ENCODE measurements around the gene RTN4R.

Gene RTN4R

GRCh38 chr22:20249797-20250354 is 18.2 kb downstream of the RTN4R start:
- no peak overlapping the region for H3K27ac ChIP-seq (ENCODE audit: low read depth, low read length, poor library complexity, severe bottlenecking)
- no peak overlapping the region for H3K4me3 ChIP-seq (ENCODE audit: low read depth, low read length, poor library complexity, severe bottlenecking)
- no peaks in the 10 kb centered on the region for H3K36me3 ChIP-seq (ENCODE audit: insufficient read depth, low read length)
- no peak overlapping the region for H2AFZ ChIP-seq (ENCODE audit: low read length)
- TF ChIP-seq CTCF (IDR thresholded peaks at IDR 0.05; ENCODE audit: low read length) (no peak), EZH2 (IDR thresholded peaks at IDR 0.05; ENCODE audit: borderline replicate concordance, low read length) (no peak)
- no peaks in the 10 kb centered on the region for H3K27me3 ChIP-seq (ENCODE audit: insufficient read depth, low read length)
- no peaks in the 10 kb centered on the region for H3K9me3 ChIP-seq (ENCODE audit: low read length)
- no peaks in the 10 kb centered on the region for H3F3A ChIP-seq (ENCODE audit: insufficient read depth, low read length)
- H3K4me1 ChIP-seq (ENCODE audit: insufficient read depth, low read length, severe bottlenecking) = no peaks in the 10 kb centered on the region
- H4K20me1 ChIP-seq (ENCODE audit: insufficient read depth, low read length) = no peaks in the 10 kb centered on the region
- H3K9ac ChIP-seq (ENCODE audit: low read length) = no peak overlapping the region
- H3K79me2 ChIP-seq (ENCODE audit: insufficient read depth, low read length) = no peaks in the 10 kb centered on the region
- H3K9me2 ChIP-seq (ENCODE audit: low read depth, low read length) = no peaks in the 10 kb centered on the region
- no peak overlapping the region for H3K4me2 ChIP-seq (ENCODE audit: low read length)

- no peak overlapping the region for H2AFZ ChIP-seq (ENCODE audit: low read length)
- H3K4me1 ChIP-seq (ENCODE audit: insufficient read depth, low read length, severe bottlenecking) = no peaks in the 10 kb centered on the region
- H3K9me3 ChIP-seq (ENCODE audit: low read length) = no peaks in the 10 kb centered on the region
- H4K20me1 ChIP-seq (ENCODE audit: insufficient read depth, low read length) = no peaks in the 10 kb centered on the region
- no peaks in the 10 kb centered on the region for H3F3A ChIP-seq (ENCODE audit: insufficient read depth, low read length)
- H3K27ac ChIP-seq (ENCODE audit: low read depth, low read length, poor library complexity, severe bottlenecking) = no peak overlapping the region
- H3K9me2 ChIP-seq (ENCODE audit: low read depth, low read length) = no peaks in the 10 kb centered on the region
- no peak overlapping the region for H3K9ac ChIP-seq (ENCODE audit: low read length)
- no peaks in the 10 kb centered on the region for H3K79me2 ChIP-seq (ENCODE audit: insufficient read depth, low read length)
- no peak for TF ChIP-seq EZH2 (IDR thresholded peaks at IDR 0.05; ENCODE audit: borderline replicate concordance, low read length)
- no peak for TF ChIP-seq CTCF (IDR thresholded peaks at IDR 0.05; ENCODE audit: low read length)
- H3K4me3 ChIP-seq (ENCODE audit: low read depth, low read length, poor library complexity, severe bottlenecking) = no peak overlapping the region
- no peak overlapping the region for H3K4me2 ChIP-seq (ENCODE audit: low read length)
- H3K27me3 ChIP-seq (ENCODE audit: insufficient read depth, low read length) = 0 out of 2 replicates have a peak, but pooled peaks cover 5% of the 10 kb centered on the region
- no peaks in the 10 kb centered on the region for H3K36me3 ChIP-seq (ENCODE audit: insufficient read depth, low read length)
These were observed 19.6 kb downstream of the RTN4R start for GRCh38 chr22:20248461-20248978.

GRCh38 chr22:20247608-20248171 is 20.4 kb downstream of the RTN4R start:
- H3K36me3 ChIP-seq (ENCODE audit: insufficient read depth, low read length) = no peaks in the 10 kb centered on the region
- H4K20me1 ChIP-seq (ENCODE audit: insufficient read depth, low read length) = no peaks in the 10 kb centered on the region
- no peak overlapping the region for H3K4me3 ChIP-seq (ENCODE audit: low read depth, low read length, poor library complexity, severe bottlenecking)
- no peaks in the 10 kb centered on the region for H3K9me3 ChIP-seq (ENCODE audit: low read length)
- no peaks in the 10 kb centered on the region for H3K79me2 ChIP-seq (ENCODE audit: insufficient read depth, low read length)
- no peak overlapping the region for H3K4me2 ChIP-seq (ENCODE audit: low read length)
- peaks cover 5% of the 10 kb centered on the region; the same call in 1 of the 2 replicates for H3K27me3 ChIP-seq (ENCODE audit: insufficient read depth, low read length)
- no peaks in the 10 kb centered on the region for H3F3A ChIP-seq (ENCODE audit: insufficient read depth, low read length)
- TF ChIP-seq CTCF (IDR thresholded peaks at IDR 0.05; ENCODE audit: low read length) (no peak), EZH2 (IDR thresholded peaks at IDR 0.05; ENCODE audit: borderline replicate concordance, low read length) (no peak)
- no peak overlapping the region for H2AFZ ChIP-seq (ENCODE audit: low read length)
- H3K9ac ChIP-seq (ENCODE audit: low read length) = no peak overlapping the region
- no peaks in the 10 kb centered on the region for H3K9me2 ChIP-seq (ENCODE audit: low read depth, low read length)
- no peak overlapping the region for H3K27ac ChIP-seq (ENCODE audit: low read depth, low read length, poor library complexity, severe bottlenecking)
- H3K4me1 ChIP-seq (ENCODE audit: insufficient read depth, low read length, severe bottlenecking) = no peaks in the 10 kb centered on the region
